SU-DHL-6 (cell line): ENCODE results near the gene HERC3.

ENCODE experiments used
- H2AFZ ChIP-seq: fragments of 200-600 bp; sonication (generic); 2 replicates; pipeline ENCODE4 v1.6.1; 2014; ENCODE audit warnings: low read depth, mild to moderate bottlenecking, moderate library complexity, mixed read lengths, antibody characterized with exemption, low read length; ENCODE audit not compliant: severe bottlenecking
- H3F3A ChIP-seq: fragments of 200-600 bp; shearing (Covaris generic); 2 replicates; pipeline ENCODE4 v1.6.0; 2016; ENCODE audit warnings: antibody characterized with exemption, mild to moderate bottlenecking; ENCODE audit not compliant: insufficient read depth
- H3K27ac ChIP-seq: fragments of 200-600 bp; sonication (generic); 2 replicates; pipeline ENCODE4 v1.5.1; 2016; ENCODE audit warnings: low read depth, mild to moderate bottlenecking, low read length, moderate library complexity, mixed read lengths
- H3K27me3 ChIP-seq: fragments of 200-600 bp; sonication (generic), shearing (Covaris generic); 2 replicates; pipeline ENCODE4 v1.6.0; 2014; ENCODE audit warnings: mild to moderate bottlenecking, low read length
- H3K36me3 ChIP-seq: fragments of 200-600 bp; sonication (generic); 2 replicates; pipeline ENCODE4 v1.6.1; 2014; ENCODE audit warnings: mild to moderate bottlenecking, low read length, mixed read lengths
- H3K4me2 ChIP-seq: fragments of 300-600, 200-600 bp; shearing (Covaris generic), sonication (generic); 2 replicates; pipeline ENCODE4 v1.6.0; 2014; ENCODE audit warnings: low read length, low read depth, mild to moderate bottlenecking; ENCODE audit not compliant: poor library complexity, severe bottlenecking
- H3K4me3 ChIP-seq: fragments of 200-600 bp; sonication (generic); 2 replicates; pipeline ENCODE4 v1.5.1; 2014; ENCODE audit warnings: antibody characterized with exemption, low read length, mild to moderate bottlenecking, mixed read lengths; ENCODE audit not compliant: insufficient read depth, poor library complexity, severe bottlenecking
- H3K79me2 ChIP-seq: fragments of 200-600 bp; sonication (generic); 2 replicates; pipeline ENCODE4 v1.6.1; 2014; ENCODE audit warnings: mild to moderate bottlenecking, low read length, moderate library complexity; ENCODE audit not compliant: insufficient read depth
- H3K9ac ChIP-seq: fragments of 200-600 bp; sonication (generic); 2 replicates; pipeline ENCODE4 v1.7.0; 2014; ENCODE audit warnings: mild to moderate bottlenecking, low read length
- H3K9me2 ChIP-seq: fragments of 200-600 bp; sonication (generic); replicated peaks from 2 replicates; pipeline ENCODE4 v1.6.1; 2014; ENCODE audit warnings: low read length; ENCODE audit not compliant: insufficient read depth
- H3K9me3 ChIP-seq: fragments of 200-600 bp; sonication (generic); 2 replicates; pipeline ENCODE4 v1.6.1; 2014; ENCODE audit warnings: low read length, mixed read lengths; ENCODE audit not compliant: insufficient read depth
- H4K20me1 ChIP-seq: fragments of 200-600 bp; sonication (generic); 2 replicates; pipeline ENCODE4 v1.6.1; 2014; ENCODE audit warnings: low read depth, mild to moderate bottlenecking, antibody characterized with exemption, low read length, moderate library complexity, mixed read lengths
- EZH2phosphoT487 ChIP-seq: fragments of 200-600 bp; sonication (generic), shearing (Covaris generic); conservative IDR thresholded peaks from 2 replicates; pipeline ENCODE4 v1.6.1; 2018; ENCODE audit warnings: mild to moderate bottlenecking, antibody characterized with exemption, low read length, moderate library complexity, mixed read lengths
- TF ChIP-seq, protein P1 (sequence below): fragments of 200-600 bp; sonication (generic); IDR thresholded peaks from one replicate; pipeline ENCODE4 v1.5.1; 2017; ENCODE audit warnings: antibody characterized with exemption, mild to moderate bottlenecking, low read length, moderate library complexity; ENCODE audit not compliant: insufficient read depth, poor library complexity, severe bottlenecking

The HERC3 gene

DNA sequence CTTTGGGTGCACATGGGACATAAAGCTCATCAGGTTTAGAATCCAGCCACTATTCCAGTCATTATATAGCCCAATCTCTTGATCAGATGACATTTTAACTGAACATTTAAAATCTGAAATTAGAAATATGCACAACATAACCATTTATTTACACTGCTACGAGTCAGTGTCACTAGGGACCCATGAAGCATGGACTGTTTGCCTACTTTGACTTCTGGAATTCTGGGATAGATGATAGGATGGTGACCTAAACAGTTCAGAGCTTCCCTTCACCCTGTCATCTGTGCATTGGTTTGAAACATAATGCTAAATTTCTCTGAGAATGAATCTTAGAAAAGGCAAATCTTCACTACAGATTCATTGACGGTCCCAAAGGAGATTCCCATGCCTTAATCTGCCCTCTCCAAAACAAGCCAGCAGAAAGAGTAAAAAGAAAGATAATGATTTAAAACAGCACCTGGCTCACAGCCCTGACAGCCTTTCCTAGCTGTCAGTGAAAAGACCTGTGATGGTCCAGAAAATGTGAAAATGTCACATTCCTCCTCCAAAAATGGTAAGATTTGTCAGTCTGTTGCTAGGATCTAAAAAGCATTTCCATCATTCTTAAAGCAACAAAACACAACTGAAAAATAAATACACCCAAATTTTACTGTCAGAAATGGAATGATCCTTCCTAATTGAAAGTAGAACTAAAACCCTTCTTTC is 18.9 kb upstream of the HERC3 start:
- Histone ChIP-seq H3K4me2 (no peak overlapping the region), H2AFZ (no peak overlapping the region)

DNA sequence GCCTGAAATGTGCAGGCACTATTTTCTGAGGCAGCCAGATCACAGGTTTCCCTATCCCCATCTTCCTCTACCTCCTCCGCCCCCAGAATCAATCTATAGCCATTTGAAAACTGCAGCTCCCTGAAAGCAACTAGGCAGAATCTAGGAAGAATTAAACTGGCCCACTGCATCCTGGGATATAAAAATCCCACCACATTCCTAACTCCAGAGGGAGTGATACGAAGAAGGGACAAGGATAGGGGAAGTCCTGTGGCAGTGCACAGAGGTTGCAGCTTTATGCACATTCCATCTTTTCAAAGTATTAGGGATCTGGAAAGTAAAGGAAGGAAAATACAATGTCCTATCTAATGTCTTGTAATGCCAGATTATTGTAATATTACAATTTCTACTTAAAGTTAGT is 18.3 kb upstream of the HERC3 start:
- no peaks in the 10 kb centered on the region for H3K9me3 ChIP-seq
- H3K27ac ChIP-seq, result no peak overlapping the region
- H3K36me3 ChIP-seq, result no peaks in the 10 kb centered on the region
- H3K4me3 ChIP-seq, result no peak overlapping the region
- TF ChIP-seq EZH2phosphoT487, result no peak
- TF ChIP-seq, protein P1, sequence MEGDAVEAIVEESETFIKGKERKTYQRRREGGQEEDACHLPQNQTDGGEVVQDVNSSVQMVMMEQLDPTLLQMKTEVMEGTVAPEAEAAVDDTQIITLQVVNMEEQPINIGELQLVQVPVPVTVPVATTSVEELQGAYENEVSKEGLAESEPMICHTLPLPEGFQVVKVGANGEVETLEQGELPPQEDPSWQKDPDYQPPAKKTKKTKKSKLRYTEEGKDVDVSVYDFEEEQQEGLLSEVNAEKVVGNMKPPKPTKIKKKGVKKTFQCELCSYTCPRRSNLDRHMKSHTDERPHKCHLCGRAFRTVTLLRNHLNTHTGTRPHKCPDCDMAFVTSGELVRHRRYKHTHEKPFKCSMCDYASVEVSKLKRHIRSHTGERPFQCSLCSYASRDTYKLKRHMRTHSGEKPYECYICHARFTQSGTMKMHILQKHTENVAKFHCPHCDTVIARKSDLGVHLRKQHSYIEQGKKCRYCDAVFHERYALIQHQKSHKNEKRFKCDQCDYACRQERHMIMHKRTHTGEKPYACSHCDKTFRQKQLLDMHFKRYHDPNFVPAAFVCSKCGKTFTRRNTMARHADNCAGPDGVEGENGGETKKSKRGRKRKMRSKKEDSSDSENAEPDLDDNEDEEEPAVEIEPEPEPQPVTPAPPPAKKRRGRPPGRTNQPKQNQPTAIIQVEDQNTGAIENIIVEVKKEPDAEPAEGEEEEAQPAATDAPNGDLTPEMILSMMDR, result no peak
- no peak overlapping the region for H3K4me2 ChIP-seq
- no peaks in the 10 kb centered on the region for H3K27me3 ChIP-seq
- no peaks in the 10 kb centered on the region for H3F3A ChIP-seq
- no peaks in the 10 kb centered on the region for H3K79me2 ChIP-seq
- H4K20me1 ChIP-seq, result no peaks in the 10 kb centered on the region
- no peaks in the 10 kb centered on the region for H3K9me2 ChIP-seq
- no peak overlapping the region for H2AFZ ChIP-seq
- no peak overlapping the region for H3K9ac ChIP-seq

More for the DNA sequence above, 18.9 kb upstream of the HERC3 start:
- Histone ChIP-seq H3F3A (no peaks in the 10 kb centered on the region), H3K36me3 (no peaks in the 10 kb centered on the region), H4K20me1 (no peaks in the 10 kb centered on the region), H3K9me2 (no peaks in the 10 kb centered on the region), H3K9me3 (no peaks in the 10 kb centered on the region), H3K79me2 (no peaks in the 10 kb centered on the region), H3K27me3 (no peaks in the 10 kb centered on the region), H3K4me3 (no peak overlapping the region), H3K27ac (no peak overlapping the region), H3K9ac (no peak overlapping the region)
- no peak for TF ChIP-seq EZH2phosphoT487
- TF ChIP-seq, protein P1, result no peak

DNA sequence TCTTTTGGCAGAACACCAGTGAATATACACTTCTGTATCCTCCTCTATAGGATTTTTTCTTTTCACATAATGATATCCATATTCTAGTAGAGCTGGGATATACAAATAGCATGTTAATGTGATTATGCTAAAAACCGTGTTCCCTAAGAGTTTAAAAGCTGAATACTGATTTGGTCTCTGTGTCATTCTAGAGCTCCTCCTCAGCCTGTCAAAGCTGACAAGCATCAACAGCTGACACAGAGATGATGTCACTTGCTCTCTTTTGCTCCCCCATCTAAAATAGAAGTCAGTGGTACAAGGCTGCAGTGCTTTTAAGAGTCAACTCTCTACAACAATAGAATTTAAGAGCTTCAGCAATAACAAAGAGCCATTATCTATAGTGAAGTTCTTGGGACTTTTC is 17.1 kb upstream of the HERC3 start:
- H2AFZ ChIP-seq, result no peak overlapping the region
- no peak overlapping the region for H3K27ac ChIP-seq

More for the DNA sequence above, 17.1 kb upstream of the HERC3 start:
- H3K4me2 ChIP-seq, result no peak overlapping the region
- no peaks in the 10 kb centered on the region for H3K79me2 ChIP-seq
- no peak overlapping the region for H3K9ac ChIP-seq
- H4K20me1 ChIP-seq, result no peaks in the 10 kb centered on the region
- no peak for TF ChIP-seq EZH2phosphoT487
- TF ChIP-seq, protein P1, result no peak
- no peak overlapping the region for H3K4me3 ChIP-seq
- no peaks in the 10 kb centered on the region for H3K36me3 ChIP-seq
- H3F3A ChIP-seq, result no peaks in the 10 kb centered on the region
- H3K27me3 ChIP-seq, result no peaks in the 10 kb centered on the region
- no peaks in the 10 kb centered on the region for H3K9me2 ChIP-seq
- no peaks in the 10 kb centered on the region for H3K9me3 ChIP-seq
